Vagina (tissue), 2 donors: ENCODE results near the gene CLDN1. TPM values are rescaled to one million over a fixed set of nuclear protein-coding genes. Genes with fewer than 3 reads are reported as not detected.
A peak's percentile ranks its signal among the peaks of the same experiment; 100 is the strongest.

Source experiments
- DNase-seq, 2 donors: peaks; one replicate each; pipeline ENCODE4 v3.0.0-alpha.2; 2017; ENCODE audit errors: extremely low spot score in 2 of 2
- H3K27ac ChIP-seq: fragments of 200-600 bp; sonication (generic); one replicate; pipeline ENCODE4 v1.5.1; 2019
- H3K27me3 ChIP-seq: fragments of 200-600 bp; sonication (generic); one replicate; pipeline ENCODE4 v1.5.1; 2019
- H3K36me3 ChIP-seq, 2 donors: fragments of 200-600 bp; sonication (generic); one replicate each; pipeline ENCODE4 v1.5.1; 2017 to 2019
- H3K4me1 ChIP-seq: fragments of 200-600 bp; sonication (generic); one replicate; pipeline ENCODE4 v1.5.1; 2019
- H3K4me3 ChIP-seq, 2 donors: fragments of 200-600 bp; sonication (generic); 1 replicate in 1 of 2; 2 replicates in 1 of 2; pipeline ENCODE4 v1.5.1; 2016 to 2019
- H3K9me3 ChIP-seq: fragments of 200-600 bp; sonication (generic); one replicate; pipeline ENCODE4 v1.5.1; 2019
- POLR2A ChIP-seq, 2 donors: fragments of 450-650 bp; IDR thresholded peaks; one replicate each; pipeline ENCODE4 v1.6.1; 2017; ENCODE audit warnings: antibody characterized with exemption in 2 of 2, mild to moderate bottlenecking in 2 of 2, moderate library complexity in 2 of 2
- POLR2AphosphoS5 ChIP-seq, 2 donors: sonication (generic); formaldehyde crosslinking; IDR thresholded peaks; one replicate each; pipeline ENCODE4 v1.9.0; 2017; ENCODE audit warnings: antibody characterized with exemption in 2 of 2, mild to moderate bottlenecking in 2 of 2, low read depth in 1 of 2; ENCODE audit not compliant: insufficient read depth in 1 of 2
- intact Hi-C: fragments of 100-400 bp; cut with DNase I; formaldehyde crosslinking; loops from one replicate; pipeline ENCODE4 v1.15.1; 2023
- total RNA-seq: library from RNA; depleted of rRNA; stranded (reverse); fragments of >200 nt; gene quantifications from one replicate; pipeline ENCODE4 v1.2.3, GENCODE V29; 2016
- TF ChIP-seq, protein P1 (sequence below), 3 experiments: fragments of 450-650 bp in 2 of 3; fragments of 200-600 bp in 1 of 3; sonication (generic) in 1 of 3; IDR thresholded peaks; one replicate each; pipeline ENCODE4 v1.5.1; 2017 to 2019; ENCODE audit warnings: antibody characterized with exemption in 3 of 3, mild to moderate bottlenecking in 2 of 3, moderate library complexity in 2 of 3

CLDN1 gene
- total RNA-seq, 1 donor from 2014 or later, result 48.6 TPM

DNA sequence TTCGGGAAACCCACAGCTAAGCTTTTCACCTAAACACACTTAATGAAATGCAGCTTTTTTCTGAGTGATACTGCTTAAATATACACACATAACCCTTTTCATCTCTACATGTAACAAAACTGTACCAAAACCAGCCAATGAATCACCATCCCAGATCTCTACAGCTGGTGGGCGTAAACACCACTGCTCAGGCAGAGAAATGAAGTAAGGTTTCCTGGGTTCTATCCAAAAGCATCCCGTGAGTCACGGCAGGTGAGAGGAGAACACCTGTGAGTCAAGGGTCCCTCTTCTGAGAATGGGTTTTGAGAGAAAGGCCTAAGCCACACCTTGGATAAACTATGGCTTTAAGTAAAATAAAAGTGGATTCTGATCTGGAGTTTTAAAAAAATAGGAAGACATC lies 2.6 kb downstream of the CLDN1 start:
- Histone ChIP-seq H3K27ac (no peak overlapping the region), H3K36me3 (no peaks in the 10 kb centered on the region), H3K9me3 (no peaks in the 10 kb centered on the region), H3K27me3 (no peaks in the 10 kb centered on the region), H3K4me1 (peaks cover 14% of the 10 kb centered on the region), H3K4me3 (peak overlapping the region in 1 of 2 donors; percentile 49)
- DNase-seq, result no peak
- no peak for TF ChIP-seq POLR2A (IDR thresholded peaks at IDR 0.05)
- TF ChIP-seq, protein P1, sequence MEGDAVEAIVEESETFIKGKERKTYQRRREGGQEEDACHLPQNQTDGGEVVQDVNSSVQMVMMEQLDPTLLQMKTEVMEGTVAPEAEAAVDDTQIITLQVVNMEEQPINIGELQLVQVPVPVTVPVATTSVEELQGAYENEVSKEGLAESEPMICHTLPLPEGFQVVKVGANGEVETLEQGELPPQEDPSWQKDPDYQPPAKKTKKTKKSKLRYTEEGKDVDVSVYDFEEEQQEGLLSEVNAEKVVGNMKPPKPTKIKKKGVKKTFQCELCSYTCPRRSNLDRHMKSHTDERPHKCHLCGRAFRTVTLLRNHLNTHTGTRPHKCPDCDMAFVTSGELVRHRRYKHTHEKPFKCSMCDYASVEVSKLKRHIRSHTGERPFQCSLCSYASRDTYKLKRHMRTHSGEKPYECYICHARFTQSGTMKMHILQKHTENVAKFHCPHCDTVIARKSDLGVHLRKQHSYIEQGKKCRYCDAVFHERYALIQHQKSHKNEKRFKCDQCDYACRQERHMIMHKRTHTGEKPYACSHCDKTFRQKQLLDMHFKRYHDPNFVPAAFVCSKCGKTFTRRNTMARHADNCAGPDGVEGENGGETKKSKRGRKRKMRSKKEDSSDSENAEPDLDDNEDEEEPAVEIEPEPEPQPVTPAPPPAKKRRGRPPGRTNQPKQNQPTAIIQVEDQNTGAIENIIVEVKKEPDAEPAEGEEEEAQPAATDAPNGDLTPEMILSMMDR (IDR thresholded peaks at IDR 0.05), result no peak
- no peak for TF ChIP-seq POLR2AphosphoS5 (IDR thresholded peaks at IDR 0.05; ENCODE audit: insufficient read depth in 1 of 2, low read depth in 1 of 2)
- intact Hi-C loops, result loop anchor here (10.0 kb wide), 1 partner anchor 345 kb away; no protein-coding TSS in a partner anchor

DNA sequence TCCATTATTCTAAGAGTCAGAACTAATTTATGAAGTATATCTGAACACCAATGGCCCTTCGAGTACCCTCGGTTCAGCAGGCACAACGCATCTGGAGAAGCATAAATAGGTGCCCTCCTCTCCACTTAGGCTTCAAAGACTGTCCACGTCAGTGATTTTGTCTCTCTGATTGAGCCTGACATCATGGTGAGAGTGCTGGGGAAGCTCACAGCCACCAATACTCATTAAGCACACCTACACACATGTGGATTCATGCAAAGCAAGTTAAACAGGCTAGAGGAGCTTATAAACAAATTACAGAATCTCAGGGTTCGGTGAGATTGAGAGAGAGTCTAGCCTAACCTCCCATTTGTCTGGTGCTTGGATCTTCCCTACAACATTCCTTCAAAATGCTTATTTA lies 3.6 kb downstream of the CLDN1 start:
- no peak for DNase-seq
- H3K4me1 ChIP-seq, result peaks cover 14% of the 10 kb centered on the region
- TF ChIP-seq, protein P1 (IDR thresholded peaks at IDR 0.05), result no peak
- TF ChIP-seq POLR2AphosphoS5 (IDR thresholded peaks at IDR 0.05; ENCODE audit: insufficient read depth in 1 of 2, low read depth in 1 of 2) (no peak), POLR2A (IDR thresholded peaks at IDR 0.05) (no peak)
- no peaks in the 10 kb centered on the region for H3K36me3 ChIP-seq
- no peaks in the 10 kb centered on the region for H3K9me3 ChIP-seq
- no peaks in the 10 kb centered on the region for H3K27me3 ChIP-seq
- H3K4me3 ChIP-seq, result peak overlapping the region in 1 of 2 donors; percentile 19
- H3K27ac ChIP-seq, result no peak overlapping the region
- intact Hi-C loops, result no loop called here

DNA sequence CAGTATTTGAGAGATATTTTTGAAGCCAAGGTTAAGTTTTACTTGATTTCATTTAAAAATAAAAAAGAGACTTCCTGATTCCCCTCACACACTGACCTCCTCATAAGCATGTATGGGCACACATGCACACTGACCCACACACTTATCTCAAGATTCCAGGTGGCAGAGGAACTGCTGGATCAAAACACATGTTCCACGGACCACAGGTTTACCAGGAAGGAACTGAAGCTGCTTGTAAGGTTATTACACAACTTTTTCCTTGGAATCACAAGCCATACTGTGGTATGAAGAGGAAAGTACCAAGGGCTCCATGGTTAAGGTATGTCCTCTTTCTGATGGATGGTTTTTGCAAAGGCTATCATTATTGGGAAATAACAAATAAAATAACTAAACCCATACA lies 7.5 kb downstream of the CLDN1 start:
- Histone ChIP-seq H3K27me3 (no peaks in the 10 kb centered on the region), H3K9me3 (no peaks in the 10 kb centered on the region), H3K4me3 (no peak overlapping the region), H3K36me3 (no peaks in the 10 kb centered on the region), H3K27ac (no peak overlapping the region), H3K4me1 (no peaks in the 10 kb centered on the region)
- intact Hi-C loops, result no loop called here
- no peak for DNase-seq
- TF ChIP-seq POLR2AphosphoS5 (IDR thresholded peaks at IDR 0.05; ENCODE audit: insufficient read depth in 1 of 2, low read depth in 1 of 2) (no peak), POLR2A (IDR thresholded peaks at IDR 0.05) (no peak)
- TF ChIP-seq, protein P1 (IDR thresholded peaks at IDR 0.05), result no peak

DNA sequence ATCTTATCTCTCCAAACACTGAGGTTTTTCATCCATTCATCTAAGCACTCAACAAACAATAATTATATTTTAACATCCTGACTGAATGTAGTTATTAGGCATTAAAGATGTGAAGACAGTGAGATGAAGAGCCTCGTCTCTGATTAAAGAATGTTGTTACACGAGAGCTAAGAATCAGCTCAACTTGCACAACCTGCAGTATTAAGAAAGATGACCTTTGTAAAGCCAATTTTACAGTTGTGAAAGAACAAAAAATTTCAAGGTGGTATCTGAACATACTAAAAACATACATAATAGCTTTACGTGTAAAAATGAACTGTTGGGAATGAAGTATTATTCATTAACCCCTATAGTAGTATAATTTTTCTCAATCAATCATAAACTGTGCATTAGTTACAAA lies 12.8 kb downstream of the CLDN1 start:
- Histone ChIP-seq H3K4me1 (no peaks in the 10 kb centered on the region), H3K36me3 (no peaks in the 10 kb centered on the region), H3K4me3 (no peak overlapping the region), H3K9me3 (no peaks in the 10 kb centered on the region), H3K27ac (no peak overlapping the region), H3K27me3 (no peaks in the 10 kb centered on the region)
- DNase-seq, result no peak
- TF ChIP-seq, protein P1 (IDR thresholded peaks at IDR 0.05), result no peak
- no peak for TF ChIP-seq POLR2AphosphoS5 (IDR thresholded peaks at IDR 0.05; ENCODE audit: insufficient read depth in 1 of 2, low read depth in 1 of 2)
- intact Hi-C loops, result no loop called here

DNA sequence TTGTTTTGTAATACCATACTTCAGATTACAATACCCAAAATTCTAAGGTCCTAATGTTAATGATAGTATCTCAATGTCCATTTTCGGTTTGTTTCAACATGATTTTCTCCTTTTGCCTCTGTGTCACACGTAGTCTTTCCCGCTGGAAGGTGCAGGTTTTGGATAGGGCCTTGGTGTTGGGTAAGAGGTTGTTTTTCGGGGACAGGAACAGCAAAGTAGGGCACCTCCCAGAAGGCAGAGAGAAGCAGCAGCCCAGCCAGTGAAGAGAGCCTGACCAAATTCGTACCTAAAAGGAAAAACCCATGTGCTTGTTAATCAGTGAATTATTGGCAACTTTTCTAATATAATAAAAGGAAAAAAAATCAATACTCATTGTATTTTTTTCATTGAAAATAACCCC lies 14.1 kb downstream of the CLDN1 start:
- DNase-seq, result no peak
- no peak overlapping the region for H3K27ac ChIP-seq
- no peaks in the 10 kb centered on the region for H3K36me3 ChIP-seq
- H3K4me1 ChIP-seq, result no peaks in the 10 kb centered on the region
- H3K9me3 ChIP-seq, result no peaks in the 10 kb centered on the region
- no peak overlapping the region for H3K4me3 ChIP-seq
- intact Hi-C loops, result no loop called here
- H3K27me3 ChIP-seq, result no peaks in the 10 kb centered on the region
- TF ChIP-seq POLR2A (IDR thresholded peaks at IDR 0.05), result no peak
- TF ChIP-seq POLR2AphosphoS5 (IDR thresholded peaks at IDR 0.05; ENCODE audit: insufficient read depth in 1 of 2, low read depth in 1 of 2), result no peak
- TF ChIP-seq, protein P1 (IDR thresholded peaks at IDR 0.05), result no peak
